VCaP (cell line): Measurements from ENCODE around the gene SCAP.
"Not testable (repeated sequence)": the region's sequence is repeated elsewhere in the genome, so short reads cannot be mapped to it uniquely, and the experiment has no call there.

Source experiments
- H3K27ac ChIP-seq: fragments of 450-650 bp; 2 replicates; pipeline ENCODE4 v1.5.1; 2017
- TF ChIP-seq, protein P1 (sequence below): fragments of 450-650 bp; conservative IDR thresholded peaks from 2 replicates; pipeline ENCODE4 v1.5.1; 2017; ENCODE audit warnings: mild to moderate bottlenecking, moderate library complexity

The SCAP gene

DNA sequence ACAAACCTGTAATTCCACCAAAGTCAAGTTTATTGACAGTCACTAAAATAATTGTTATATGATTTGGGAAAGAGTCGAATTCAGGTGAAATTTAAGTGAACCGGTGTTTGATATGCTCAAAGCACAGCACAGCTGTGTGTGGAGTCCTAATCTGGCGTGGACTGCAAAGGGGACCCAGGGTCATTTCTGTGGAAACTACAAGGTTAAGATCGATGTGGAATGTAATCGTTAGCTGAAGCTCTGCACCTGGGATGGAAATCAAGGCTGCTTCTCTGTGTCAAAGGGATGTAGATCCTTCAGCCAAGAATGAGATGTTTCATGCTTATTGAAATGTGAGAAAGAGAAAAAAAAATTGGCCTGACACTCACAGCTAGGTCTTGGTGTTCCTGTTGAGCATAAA, 39.4 kb upstream of the SCAP start:
- H3K27ac ChIP-seq: peak overlapping the region; percentile 98
- TF ChIP-seq, protein P1, sequence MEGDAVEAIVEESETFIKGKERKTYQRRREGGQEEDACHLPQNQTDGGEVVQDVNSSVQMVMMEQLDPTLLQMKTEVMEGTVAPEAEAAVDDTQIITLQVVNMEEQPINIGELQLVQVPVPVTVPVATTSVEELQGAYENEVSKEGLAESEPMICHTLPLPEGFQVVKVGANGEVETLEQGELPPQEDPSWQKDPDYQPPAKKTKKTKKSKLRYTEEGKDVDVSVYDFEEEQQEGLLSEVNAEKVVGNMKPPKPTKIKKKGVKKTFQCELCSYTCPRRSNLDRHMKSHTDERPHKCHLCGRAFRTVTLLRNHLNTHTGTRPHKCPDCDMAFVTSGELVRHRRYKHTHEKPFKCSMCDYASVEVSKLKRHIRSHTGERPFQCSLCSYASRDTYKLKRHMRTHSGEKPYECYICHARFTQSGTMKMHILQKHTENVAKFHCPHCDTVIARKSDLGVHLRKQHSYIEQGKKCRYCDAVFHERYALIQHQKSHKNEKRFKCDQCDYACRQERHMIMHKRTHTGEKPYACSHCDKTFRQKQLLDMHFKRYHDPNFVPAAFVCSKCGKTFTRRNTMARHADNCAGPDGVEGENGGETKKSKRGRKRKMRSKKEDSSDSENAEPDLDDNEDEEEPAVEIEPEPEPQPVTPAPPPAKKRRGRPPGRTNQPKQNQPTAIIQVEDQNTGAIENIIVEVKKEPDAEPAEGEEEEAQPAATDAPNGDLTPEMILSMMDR: no peak

DNA sequence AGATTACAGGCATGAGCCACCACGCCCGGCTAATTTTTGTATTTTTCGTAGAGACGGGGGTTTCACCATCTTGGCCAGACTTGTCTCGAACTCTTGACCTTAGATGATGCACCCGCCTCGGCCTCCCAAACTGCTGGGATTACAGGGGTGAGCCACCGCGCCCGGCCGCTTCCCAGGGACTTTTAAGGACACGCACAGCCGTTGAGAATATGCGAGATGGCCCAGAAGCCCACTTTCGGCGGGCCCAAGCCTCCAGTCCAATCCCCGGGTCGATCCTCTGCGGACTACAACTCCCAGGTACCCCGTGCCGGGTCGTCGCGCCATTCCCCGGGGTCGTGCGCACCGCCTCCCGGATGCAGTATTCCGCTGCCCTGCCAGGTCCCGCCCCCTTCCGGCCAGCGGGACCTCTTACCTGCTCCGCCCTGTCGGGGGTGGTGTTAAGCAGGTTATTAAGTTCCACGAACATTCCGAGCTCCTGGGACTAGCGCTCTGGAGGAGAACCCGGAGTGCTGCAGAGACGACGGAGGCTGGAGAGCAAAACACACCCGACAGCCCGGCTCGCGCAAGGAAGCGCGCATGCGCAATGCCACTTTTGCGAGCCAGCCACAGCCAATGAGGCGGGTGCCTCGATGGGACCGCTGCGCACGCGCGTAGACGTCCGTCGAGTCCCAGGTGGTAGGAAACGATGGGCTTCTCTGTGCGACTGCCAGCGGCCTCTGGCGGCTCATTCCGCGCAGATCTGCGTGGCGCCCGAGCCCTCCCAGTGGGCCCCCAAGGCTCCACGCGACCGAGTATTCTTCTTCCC, 37.6 kb upstream of the SCAP start, which contains the start of gene ELP6:
TSS of gene ELP6 (minus strand) at position 588 of the 805 bp plus-strand sequence. CDS start at position 466, 122 bp downstream.
- H3K27ac ChIP-seq: peak within 1 kb of the TSS; percentile 98
- TF ChIP-seq, protein P1: peak; percentile 70

DNA sequence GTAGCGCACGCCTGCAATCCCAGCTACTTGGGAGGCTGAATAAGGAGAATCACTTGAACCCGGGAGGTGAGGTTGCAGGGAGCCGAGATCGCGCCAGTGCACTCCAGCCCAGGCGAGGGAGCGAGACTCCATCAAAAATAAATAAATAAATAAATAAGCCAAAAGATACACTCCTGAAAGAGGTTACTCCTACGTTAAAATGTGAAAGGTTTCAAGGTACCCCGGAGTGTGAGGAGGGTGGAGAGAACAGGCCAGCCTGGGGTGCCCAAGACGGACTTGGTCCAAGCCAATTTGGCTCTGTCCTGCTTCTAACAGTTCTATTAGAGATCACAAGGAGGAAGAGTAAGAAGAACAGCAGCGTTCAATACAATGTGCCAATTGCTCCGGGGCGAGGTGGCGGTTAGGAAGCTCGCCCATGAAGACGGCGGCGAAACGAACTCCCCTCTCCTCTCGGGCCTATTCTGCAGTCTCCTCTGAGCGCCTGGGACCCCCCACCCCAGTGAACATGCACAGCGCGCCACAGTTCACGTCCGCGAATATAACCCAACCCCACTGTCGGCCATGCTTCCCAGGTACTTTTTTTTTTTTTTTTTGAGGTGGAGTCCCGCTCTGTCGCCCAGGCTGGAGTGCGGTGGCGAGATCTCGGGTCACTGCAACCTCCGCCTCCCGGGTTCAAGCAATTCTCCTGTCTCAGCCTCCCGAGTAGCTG, 36.8 kb upstream of the SCAP start:
- H3K27ac ChIP-seq: peak overlapping the region; percentile 98
- TF ChIP-seq, protein P1: no peak

DNA sequence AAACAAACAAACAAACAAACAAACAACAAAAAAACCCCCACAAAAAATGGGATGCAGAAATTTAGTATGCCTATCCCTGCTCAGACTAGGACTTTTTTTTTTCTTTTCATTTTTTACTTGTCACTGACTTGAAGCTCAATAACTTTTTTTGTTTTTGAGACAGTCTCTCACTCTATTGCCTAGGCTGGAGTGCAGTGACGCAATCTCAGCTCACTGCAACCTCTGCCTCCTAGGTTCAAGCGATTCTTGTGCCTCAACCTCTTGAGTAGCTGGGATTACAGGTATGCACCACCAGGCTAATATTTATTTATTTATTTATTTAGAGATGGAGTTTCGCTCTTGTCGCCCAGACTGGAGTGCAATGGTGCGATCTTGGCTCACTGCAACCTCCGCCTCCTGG, 29.5 kb upstream of the SCAP start:
- not testable (repeated sequence) for H3K27ac ChIP-seq

DNA sequence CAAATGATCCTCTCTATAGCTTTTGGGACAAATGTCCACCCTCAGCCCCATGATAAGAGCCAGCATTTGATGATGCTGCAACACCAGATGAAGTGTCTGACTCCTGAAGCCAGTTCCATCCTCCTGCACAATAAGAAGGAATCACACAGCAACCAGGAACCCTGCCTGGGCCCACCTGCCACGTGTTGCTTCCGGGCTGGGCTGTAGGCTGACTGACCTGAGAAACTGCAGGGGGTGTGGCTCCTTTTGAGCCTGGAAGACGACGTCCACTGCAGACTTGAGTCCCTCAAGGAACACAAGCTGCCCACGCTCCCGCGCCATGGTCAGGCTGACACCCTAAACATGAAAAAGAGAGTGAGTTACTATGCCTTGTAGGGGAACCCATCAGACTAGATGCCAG, 28.4 kb upstream of the SCAP start:
- TF ChIP-seq, protein P1: no peak
- no peak overlapping the region for H3K27ac ChIP-seq

DNA sequence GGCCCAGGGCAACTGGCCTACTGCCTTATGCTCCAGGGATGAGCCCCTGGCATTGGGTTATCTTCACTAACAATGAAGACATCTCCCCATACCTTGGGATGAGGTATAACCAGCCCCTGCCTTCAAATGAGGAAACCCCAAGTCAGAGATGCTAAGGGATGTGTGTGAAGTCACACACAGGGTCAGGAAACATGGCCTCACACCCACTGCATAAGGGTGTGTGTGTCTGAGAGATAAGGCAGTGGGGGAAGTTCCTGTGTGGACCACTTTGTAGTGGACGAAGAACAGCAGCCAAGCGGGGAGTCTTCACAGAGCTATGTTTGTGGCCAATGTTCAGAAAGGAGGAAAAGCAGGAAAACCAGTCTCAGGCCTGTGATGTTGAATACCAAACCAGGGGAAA, 27.3 kb upstream of the SCAP start:
- no peak overlapping the region for H3K27ac ChIP-seq
- TF ChIP-seq, protein P1: no peak

DNA sequence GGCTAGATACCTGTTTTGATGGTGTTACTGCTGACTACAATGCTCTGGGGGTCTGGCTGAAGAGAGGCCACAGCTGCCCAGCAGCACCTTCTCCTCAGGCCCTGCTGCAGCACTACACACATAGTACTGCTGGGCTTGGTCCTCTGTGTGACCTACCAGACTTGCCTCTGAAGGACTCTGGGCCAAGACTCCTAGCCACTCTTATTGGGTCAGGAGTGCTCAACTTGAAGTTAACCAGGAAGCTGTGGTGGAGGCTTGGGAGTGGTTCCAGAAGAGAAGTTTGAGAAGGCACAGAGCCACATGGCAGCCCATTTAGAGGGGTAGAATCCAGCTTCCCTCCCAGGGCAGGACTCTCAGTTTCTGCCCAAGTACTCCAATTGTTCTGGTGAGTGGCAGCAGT, 21.2 kb upstream of the SCAP start:
- no peak overlapping the region for H3K27ac ChIP-seq

More for the DNA sequence above, 21.2 kb upstream of the SCAP start:
- TF ChIP-seq, protein P1: no peak
